ENCODE measurements around the gene SPRED3. TPM values are rescaled to one million over a fixed set of nuclear protein-coding genes. Genes with fewer than 3 reads are reported as not detected.
A peak's percentile ranks its signal among the peaks of the same experiment; 100 is the strongest.

SPRED3 gene
- total and polyA plus RNA-seq, 2 of the 8 experiments (the other 6 are each of a cell fraction or from before 2014, with no cell fraction given), result 8.1 to 10.3 TPM

- peak; percentile 34 for TF ChIP-seq KDM4A (IDR thresholded peaks at IDR 0.05; ENCODE audit: low read depth, low read length, severe bottlenecking)
- TF ChIP-seq SIX5 (IDR thresholded peaks at IDR 0.05; ENCODE audit: low read depth, low read length), result no peak
- no peak for TF ChIP-seq CBX8 (IDR thresholded peaks at IDR 0.05; ENCODE audit: borderline replicate concordance, low read depth, low read length)
- no peak for TF ChIP-seq KDM1A (IDR thresholded peaks at IDR 0.05; ENCODE audit: borderline replicate concordance, low read length)
- no peak for TF ChIP-seq SRF (IDR thresholded peaks at IDR 0.05; ENCODE audit: low read depth, low read length)
- peak; percentile 100 for TF ChIP-seq MAFK (IDR thresholded peaks at IDR 0.05; ENCODE audit: low read depth, low read length)
- TF ChIP-seq CHD1 (IDR thresholded peaks at IDR 0.05; ENCODE audit: low read depth, low read length), result no peak
- no peak for TF ChIP-seq SP4 (IDR thresholded peaks at IDR 0.05; ENCODE audit: low read length)
- TF ChIP-seq SIRT6 (IDR thresholded peaks at IDR 0.05; ENCODE audit: low read length), result no peak
- TF ChIP-seq TEAD4 (IDR thresholded peaks at IDR 0.05; ENCODE audit: low read depth, low read length), result peak; percentile 53; the same call in 1 of the 2 replicates
- no peak for TF ChIP-seq CTCF (IDR thresholded peaks at IDR 0.05; ENCODE audit: control extremely low read depth in 1 of 3, insufficient read depth in 1 of 3, low read depth in 1 of 3, low read length in 3 of 3)
- TF ChIP-seq GABPA (IDR thresholded peaks at IDR 0.05; ENCODE audit: borderline replicate concordance, insufficient read depth, low read length), result no peak
- no peak for TF ChIP-seq FOSL1 (IDR thresholded peaks at IDR 0.05; ENCODE audit: insufficient read depth, low read depth, low read length)
- no peak for TF ChIP-seq YY1 (IDR thresholded peaks at IDR 0.05; ENCODE audit: low read depth, low read length)
- no peak for TF ChIP-seq EZH2 (IDR thresholded peaks at IDR 0.05; ENCODE audit: low read depth, low read length, severe bottlenecking)
- TF ChIP-seq POU5F1 (IDR thresholded peaks at IDR 0.05; ENCODE audit: low read depth, low read length), result no peak
- TF ChIP-seq SP1 (IDR thresholded peaks at IDR 0.05; ENCODE audit: low read depth, low read length), result no peak
- TF ChIP-seq RXRA (IDR thresholded peaks at IDR 0.05; ENCODE audit: insufficient read depth, low read depth, low read length), result no peak
- TF ChIP-seq EP300 (IDR thresholded peaks at IDR 0.05; ENCODE audit: borderline replicate concordance in 1 of 2, low read depth in 2 of 2, low read length in 2 of 2), result peak in 1 of 2 experiments; percentile 66; a peak in 1 of 3 replicates
- TF ChIP-seq SP2 (IDR thresholded peaks at IDR 0.05; ENCODE audit: low read length), result no peak
- peak; percentile 63 to 69; a peak in 3 of 4 replicates for TF ChIP-seq SIN3A (conservative IDR thresholded peaks at IDR 0.05 in 1 of 2, IDR thresholded peaks at IDR 0.05 in 1 of 2; ENCODE audit: low read depth in 1 of 2, low read length in 2 of 2)
- TF ChIP-seq SUZ12 (IDR thresholded peaks at IDR 0.05; ENCODE audit: low read length), result no peak
- peak; percentile 99 for TF ChIP-seq BACH1 (IDR thresholded peaks at IDR 0.05; ENCODE audit: low read length)
Observed at GRCh38 chr19:38434549-38435051, 46.1 kb downstream of the SPRED3 start (continued).
